NCI-H748 (cell line): Measurements from ENCODE around the gene MTHFD2L.
"Not testable (repeated sequence)": the region's sequence is repeated elsewhere in the genome, so short reads cannot be mapped to it uniquely, and the experiment has no call there.

ENCODE experiments used
- DNase-seq: peaks from one replicate; lab custom pipeline; 2025; ENCODE audit not compliant: unreplicated experiment; lab: John Stamatoyannopoulos, UW

Gene MTHFD2L

GRCh38 chr4:74132188-74132587 is 25.7 kb upstream of the MTHFD2L start:
- DNase-seq: not testable (repeated sequence)

DNA sequence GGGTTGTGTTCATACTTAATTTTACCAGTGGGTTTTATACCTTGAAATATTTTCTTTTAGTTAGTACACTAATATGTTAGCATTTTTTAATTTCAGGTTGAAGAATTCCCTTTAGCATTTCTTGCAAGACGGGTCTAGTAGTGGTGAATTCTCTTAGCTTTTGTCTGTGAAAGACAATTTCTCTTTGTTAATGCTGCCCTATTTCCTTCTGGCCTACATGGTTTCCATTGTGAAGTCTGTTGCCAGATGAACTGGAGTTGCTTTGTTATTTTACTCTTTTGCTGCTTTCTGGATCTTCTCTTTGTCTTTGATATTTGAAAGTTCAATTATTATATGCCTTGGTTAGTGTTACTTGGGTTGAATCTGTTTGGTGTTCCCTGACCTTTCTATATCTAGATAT is 25.0 kb upstream of the MTHFD2L start:
- no peak for DNase-seq

DNA sequence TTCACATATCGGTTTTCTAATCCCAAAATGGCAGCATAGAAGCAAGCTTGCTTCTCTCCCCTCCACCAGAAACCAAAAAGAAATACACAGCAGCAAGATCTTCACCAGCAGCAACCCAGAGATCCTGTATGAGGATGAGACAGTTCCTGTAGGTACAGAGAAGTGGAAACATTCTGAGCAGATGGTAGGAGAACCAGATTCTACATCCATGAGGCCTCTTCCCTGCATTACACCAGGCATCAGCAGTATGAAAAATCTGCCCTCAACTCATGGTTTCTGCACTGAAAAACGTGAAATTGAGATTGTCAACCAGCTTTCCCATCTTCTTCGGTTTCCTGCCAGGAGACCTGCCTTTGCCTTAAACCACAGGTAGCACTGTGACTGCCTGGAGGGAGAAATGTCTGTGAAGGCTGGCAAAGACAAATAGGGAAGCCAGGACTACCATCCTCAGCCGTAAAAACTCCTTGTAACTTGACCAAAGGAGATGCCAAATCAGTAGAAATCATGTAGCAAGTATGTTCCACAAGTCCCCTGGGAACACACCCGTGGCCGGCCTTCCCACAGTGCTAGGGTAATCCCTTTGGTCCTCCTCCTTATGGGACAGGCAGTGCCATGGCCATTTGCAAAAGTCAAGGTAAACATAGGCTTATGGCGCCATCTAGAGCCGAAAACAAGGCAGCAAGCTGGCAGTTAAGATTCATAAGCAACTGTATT is 24.0 kb upstream of the MTHFD2L start:
- DNase-seq: peak; percentile 65

DNA sequence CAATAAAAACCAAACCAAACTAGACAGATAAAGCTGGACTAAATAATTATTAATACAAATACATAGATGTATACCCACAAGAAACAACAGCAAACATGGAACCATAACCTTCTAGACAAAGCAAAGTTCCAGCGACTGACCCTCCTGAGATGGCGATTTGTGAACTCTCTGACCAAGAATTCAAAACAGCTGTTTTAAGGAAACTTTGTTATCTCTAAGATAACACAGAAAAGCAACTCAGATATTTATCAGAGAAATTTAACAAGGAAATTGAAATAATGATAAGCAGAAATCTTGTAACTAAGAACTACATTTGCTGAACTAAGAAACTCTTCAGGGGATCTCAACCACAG is 23.4 kb upstream of the MTHFD2L start:
- DNase-seq: no peak

DNA sequence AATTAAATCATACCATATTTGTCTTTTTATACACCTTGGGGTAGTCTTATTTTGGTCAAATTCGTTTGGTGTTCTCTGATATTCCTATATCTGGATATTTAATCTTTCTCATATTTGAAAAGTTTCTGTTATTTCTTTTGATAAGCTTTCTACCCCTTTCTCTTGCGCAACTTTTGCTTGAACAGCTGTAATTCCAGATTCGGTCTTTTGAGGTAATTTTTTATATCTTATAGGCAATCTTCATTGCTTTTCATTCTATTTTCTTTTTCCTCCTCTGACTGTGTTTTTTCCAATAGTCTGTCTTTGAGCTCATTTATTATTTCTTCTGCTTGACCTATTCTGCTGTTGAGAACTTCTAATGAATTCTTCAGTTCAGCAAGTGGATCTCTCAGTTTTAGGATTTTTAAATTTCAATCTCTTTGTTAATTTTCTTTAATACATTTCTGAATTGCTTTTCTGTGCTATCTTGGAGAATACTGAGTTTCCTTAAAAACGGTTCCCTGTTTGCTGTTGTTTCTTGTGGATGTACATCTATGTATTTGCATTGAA is 11.3 kb upstream of the MTHFD2L start:
- no peak for DNase-seq

- no peak for DNase-seq
Measured at GRCh38 chr4:74148205-74148604, 9.7 kb upstream of the MTHFD2L start.

DNA sequence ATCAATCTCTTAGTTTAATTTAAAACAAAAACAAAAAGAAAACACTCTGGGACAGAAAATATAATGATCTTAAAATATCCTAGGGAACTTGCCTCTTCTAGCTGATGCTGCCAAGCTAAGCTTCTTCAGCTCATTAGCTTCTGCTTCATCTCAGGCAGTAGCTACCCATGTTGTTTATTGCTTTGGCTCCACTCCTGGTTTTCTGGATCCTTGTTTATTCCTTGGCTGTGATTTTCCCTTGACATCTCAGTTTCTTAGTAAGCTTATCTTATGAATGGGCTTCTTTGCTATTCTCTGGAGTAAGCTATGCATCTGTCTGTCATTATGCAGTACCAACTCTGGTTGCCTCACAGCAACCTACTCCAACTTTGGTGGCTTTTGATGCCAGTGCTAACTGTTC is 5.1 kb upstream of the MTHFD2L start:
- no peak for DNase-seq

GRCh38 chr4:74156521-74156920 is 1.4 kb upstream of the MTHFD2L start:
- DNase-seq: no peak

- no peak for DNase-seq
Measured at GRCh38 chr4:74157154-74157553, 764 bp upstream of the MTHFD2L start.

GRCh38 chr4:74158466-74159142 is 686 bp downstream of the MTHFD2L start:
- peak; percentile 8 for DNase-seq

- DNase-seq: no peak
Measured at GRCh38 chr4:74159143-74159709, 1.3 kb downstream of the MTHFD2L start.

DNA sequence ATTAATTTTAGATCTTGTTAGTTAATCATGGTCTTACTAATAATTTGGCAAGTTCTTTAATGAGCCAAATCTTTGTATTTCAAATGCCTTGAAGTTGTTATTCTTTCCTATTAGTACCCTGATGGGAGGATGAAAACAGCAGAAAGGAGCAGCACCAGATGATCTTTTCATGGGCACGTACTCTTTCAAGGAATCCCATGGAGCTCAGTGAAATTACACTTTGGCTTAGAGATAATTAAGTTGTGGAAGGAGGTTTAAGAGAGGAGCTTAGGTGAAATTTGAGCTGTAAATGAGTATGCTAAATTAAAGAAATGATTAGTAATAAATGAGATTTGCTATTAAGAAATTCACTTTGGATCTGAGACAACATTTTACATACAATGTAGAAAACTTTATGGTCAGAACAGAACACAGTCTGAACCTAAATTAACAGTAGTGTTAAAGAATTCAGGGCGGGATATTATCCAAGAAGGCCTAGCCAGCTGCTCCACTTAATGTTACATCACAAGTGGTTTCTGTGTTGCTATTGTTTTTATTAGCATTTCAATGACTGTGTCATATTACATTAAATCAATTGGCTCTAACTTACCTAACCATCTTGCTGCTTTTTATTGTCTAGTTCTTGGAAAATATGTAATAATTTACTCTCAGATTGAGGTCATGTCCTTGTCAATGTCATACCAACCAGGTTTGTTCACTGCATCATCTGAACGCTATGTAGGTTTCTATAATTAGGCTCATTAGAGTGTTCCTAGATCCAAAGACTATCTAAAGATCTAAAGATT is 3.9 kb downstream of the MTHFD2L start:
- DNase-seq: no peak

DNA sequence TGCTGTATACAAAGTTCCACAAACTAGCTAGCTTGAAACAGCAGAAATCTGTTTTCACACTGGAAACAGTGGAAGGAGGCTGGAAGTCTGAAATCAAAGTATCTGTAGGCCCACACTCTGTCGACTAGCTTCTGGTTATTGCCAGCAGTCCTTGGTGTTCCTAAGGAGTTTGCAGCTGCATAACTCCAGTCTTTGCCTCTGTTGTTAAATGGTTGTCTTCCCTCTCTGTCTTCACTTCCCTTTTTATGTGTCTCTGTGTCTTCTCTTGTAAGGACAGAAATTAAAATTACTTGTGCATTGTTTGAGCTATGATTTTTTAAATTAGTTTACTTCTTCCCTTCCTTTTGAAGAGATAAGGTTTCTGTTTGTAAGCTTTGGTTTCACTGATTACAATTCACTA is 8.2 kb downstream of the MTHFD2L start:
- no peak for DNase-seq

DNA sequence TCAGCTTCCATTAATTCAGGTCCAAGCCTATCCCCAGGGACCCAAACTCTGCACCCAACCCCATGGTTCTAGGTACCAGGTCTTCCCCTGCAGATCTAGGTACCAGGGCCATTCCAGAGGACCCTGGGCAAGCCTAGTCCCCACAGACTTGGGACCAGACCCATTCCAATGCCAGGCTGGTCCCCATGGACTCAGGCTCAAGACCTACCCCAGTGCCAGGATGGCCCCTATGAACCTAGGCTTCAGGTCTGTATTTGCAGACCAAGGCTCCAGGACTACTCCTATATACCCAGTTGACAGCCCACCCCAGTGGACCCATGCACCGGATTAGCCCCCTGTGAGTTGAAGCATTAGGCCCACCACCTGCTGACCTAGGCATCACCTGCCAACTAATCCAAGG is 8.9 kb downstream of the MTHFD2L start:
- no peak for DNase-seq

DNA sequence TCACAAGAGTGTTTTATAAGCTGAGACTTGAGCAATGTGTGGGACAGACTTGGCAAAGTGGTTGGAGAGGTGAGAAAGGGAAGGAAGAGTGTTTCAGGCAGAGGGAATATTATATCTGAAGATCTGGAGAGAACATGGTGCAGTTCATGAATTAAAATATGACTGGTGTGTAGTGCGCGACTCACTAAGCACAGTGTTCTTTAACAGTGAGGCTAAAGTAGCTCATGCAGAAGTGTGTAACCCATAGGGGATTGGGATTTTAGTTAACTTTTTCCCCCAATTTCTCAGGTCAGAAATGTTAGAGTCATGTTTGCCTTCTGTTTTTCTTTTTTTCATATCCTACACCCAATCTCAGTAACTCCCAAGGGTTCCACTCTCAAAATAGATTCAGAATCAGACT is 9.7 kb downstream of the MTHFD2L start:
- DNase-seq: no peak

- no peak for DNase-seq
Measured at GRCh38 chr4:74168841-74169240, 10.9 kb downstream of the MTHFD2L start.

DNA sequence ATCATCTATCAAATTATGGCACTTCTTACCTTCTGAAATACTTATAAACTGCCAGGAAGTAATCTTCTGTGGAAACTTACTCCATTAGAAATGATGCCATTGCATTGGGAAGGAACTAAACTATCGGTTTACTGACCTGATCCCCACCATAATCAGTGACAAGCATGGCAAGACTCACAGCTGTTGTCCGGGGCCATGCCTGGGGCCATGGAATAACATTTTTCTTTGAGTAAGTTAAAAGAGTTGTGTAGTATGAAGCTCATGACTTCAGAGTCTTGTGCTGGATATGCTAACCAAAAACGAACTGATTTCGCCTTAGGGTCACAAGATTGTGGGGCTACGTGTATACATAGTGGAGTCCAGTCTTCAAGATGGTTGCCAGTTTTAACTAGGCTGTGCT is 15.4 kb downstream of the MTHFD2L start:
- no peak for DNase-seq

DNA sequence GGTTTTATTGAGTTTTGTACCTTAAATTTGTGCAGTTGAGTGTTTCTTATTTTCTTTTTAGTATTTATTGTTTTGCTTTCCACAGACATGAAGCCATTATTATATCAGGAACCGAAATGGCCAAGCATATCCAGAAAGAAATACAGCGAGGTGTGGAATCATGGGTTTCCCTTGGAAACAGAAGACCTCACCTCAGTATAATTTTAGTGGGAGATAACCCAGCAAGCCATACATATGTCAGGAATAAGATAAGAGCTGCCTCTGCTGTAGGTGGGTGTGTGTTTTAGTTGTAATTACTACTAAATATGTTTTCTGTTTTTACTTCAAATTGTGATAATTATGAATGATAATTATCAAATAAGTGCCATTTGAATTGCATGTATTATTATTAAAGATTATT is 16.5 kb downstream of the MTHFD2L start:
- DNase-seq: no peak

DNA sequence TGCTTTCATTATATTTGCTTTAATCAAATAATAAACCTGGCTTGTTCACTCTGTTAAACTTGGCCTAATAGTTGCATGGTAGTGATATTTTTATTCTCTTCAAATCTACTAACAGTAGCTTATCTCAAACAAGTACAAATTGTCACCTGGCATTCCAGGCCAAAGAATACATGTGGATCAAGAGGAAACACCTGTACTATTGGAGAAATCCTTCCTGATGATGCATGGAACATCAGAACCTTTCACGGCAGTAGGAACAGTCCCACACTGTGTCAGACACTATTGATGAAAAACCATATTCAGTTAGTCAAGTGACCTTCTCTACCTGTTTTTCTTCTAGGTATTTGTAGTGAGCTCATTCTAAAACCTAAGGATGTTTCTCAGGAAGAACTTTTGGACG is 17.0 kb downstream of the MTHFD2L start:
- no peak for DNase-seq

DNA sequence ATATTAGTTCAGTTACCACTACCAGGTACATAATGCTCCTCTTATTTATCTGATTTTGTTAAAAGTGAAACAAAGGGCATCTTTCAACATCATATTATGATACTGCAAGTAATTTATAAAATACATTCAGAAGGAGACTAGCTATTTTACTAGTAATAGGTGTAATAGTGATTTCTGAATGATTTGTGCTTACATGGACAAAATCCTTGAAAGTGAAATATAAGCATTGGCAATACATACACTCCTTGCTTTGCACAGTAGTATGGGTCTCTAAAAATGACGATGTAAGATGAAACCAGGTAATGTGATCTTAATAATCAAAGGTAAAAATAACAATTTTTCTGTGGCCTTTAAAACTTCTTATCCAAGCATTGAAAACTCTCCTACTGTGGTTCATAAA is 17.5 kb downstream of the MTHFD2L start:
- no peak for DNase-seq

DNA sequence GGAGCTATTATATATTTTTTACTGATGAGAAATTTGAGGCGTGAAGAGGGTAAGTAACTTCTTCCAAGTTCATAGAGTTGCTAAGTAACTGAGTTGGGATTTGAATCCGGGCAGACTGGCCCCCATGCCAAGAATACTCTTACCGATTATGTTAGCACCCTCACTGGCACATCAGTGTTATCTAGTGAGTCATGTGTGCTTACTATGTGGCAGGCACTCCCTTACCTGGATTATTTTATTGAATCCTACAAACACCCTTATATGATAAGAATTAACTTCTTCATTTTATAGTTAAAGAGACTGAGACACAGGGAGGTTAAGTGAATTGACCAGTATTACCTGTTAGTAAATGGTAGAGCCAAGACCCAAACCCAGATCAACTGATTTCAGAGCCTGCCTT is 20.9 kb downstream of the MTHFD2L start:
- no peak for DNase-seq

DNA sequence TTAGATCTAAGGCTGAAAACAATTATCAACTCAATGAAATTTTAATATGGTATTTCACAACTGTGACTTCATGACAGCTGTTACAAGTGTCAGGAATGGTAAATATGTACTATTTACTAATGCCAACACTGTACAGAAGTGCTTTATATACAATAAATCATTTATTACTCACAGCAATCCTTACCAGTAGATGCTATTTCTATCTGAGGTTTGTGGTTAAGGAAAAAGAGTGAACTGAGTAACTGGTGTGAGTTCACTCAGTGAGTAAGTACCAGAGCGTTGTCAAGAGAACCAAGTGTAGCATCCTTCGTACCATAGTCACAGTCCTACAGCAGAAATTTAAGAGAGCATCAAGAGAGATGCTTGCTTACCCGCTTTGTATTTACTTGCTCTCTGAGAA is 23.3 kb downstream of the MTHFD2L start:
- DNase-seq: no peak
